K562 (cell line): ENCODE measurements around the gene PCYT1A.

Experiments
- GATAD2A ChIP-seq: fragments of 450-650 bp; IDR thresholded peaks from 2 replicates; pipeline ENCODE4 v1.6.1; 2017
- WHSC1 ChIP-seq: IDR thresholded peaks from one replicate; pipeline ENCODE4 v1.6.1; 2012; ENCODE audit warnings: low read length, control low read depth, inconsistent platforms

DNA sequence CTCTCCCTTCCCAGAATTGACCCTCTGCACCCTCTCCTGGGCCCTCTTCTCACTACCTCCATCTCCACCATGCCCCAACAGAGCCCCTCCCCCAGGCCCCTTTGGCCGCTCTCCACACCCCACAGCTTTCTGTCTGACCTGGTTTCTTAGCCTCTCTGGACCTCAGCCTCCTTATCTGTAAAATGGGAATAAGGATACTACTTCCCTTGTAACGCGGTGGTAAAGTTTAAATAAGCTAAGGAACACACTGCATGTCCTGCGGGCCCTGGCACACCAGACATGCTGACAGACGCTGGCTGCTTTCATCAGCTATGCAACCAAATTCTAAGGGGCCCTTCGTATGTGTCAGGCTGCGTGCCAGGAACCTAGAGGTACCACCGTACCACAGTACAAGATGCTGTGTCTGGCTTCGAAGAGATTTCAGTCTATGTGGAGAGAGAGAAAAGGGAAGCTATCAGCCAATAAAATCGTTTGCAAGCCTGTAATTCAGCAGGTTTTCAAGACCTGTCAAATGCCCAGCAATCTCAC, 72.0 kb downstream of the PCYT1A start:
- TF ChIP-seq WHSC1 = no peak
- TF ChIP-seq GATAD2A = no peak
